VCaP (cell line): ENCODE measurements around the gene STMND1.

Experiments
- H3K27ac ChIP-seq: fragments of 450-650 bp; 2 replicates; pipeline ENCODE4 v1.5.1; 2017
- CTCF ChIP-seq: fragments of 450-650 bp; conservative IDR thresholded peaks from 2 replicates; pipeline ENCODE4 v1.5.1; 2017; ENCODE audit warnings: mild to moderate bottlenecking, moderate library complexity

The STMND1 gene

GRCh38 chr6:17116117-17116440, 14.2 kb downstream of the STMND1 start:
- no peak overlapping the region for H3K27ac ChIP-seq
- no peak for TF ChIP-seq CTCF

GRCh38 chr6:17120019-17120418, 18.2 kb downstream of the STMND1 start:
- no peak for TF ChIP-seq CTCF

GRCh38 chr6:17125407-17125806, 23.6 kb downstream of the STMND1 start:
- no peak for TF ChIP-seq CTCF
- no peak overlapping the region for H3K27ac ChIP-seq

More at GRCh38 chr6:17120019-17120418, 18.2 kb downstream of the STMND1 start:
- H3K27ac ChIP-seq = no peak overlapping the region

- TF ChIP-seq CTCF = no peak
These were observed 28.9 kb downstream of the STMND1 start for GRCh38 chr6:17130786-17131185.

GRCh38 chr6:17132967-17133366, 31.1 kb downstream of the STMND1 start:
- no peak overlapping the region for H3K27ac ChIP-seq
- no peak for TF ChIP-seq CTCF

More at GRCh38 chr6:17130786-17131185, 28.9 kb downstream of the STMND1 start:
- H3K27ac ChIP-seq = no peak overlapping the region

- no peak overlapping the region for H3K27ac ChIP-seq
- no peak for TF ChIP-seq CTCF
These were observed 36.2 kb downstream of the STMND1 start for GRCh38 chr6:17138033-17138432.

GRCh38 chr6:17144016-17144415, 42.2 kb downstream of the STMND1 start:
- H3K27ac ChIP-seq = no peak overlapping the region
- no peak for TF ChIP-seq CTCF

GRCh38 chr6:17149571-17149970, 47.7 kb downstream of the STMND1 start:
- TF ChIP-seq CTCF = no peak

More at GRCh38 chr6:17149571-17149970, 47.7 kb downstream of the STMND1 start:
- H3K27ac ChIP-seq = no peak overlapping the region
